HepG2 (cell line): ENCODE data around the gene GRHPR.

Experiments
- POLR2AphosphoS5 ChIP-seq: IDR thresholded peaks from 2 replicates; pipeline ENCODE4 v1.6.1; 2012; ENCODE audit warnings: low read depth, low read length
- TF ChIP-seq, protein P1 (sequence below): sonication (generic); formaldehyde crosslinking; IDR thresholded peaks from 2 replicates; pipeline ENCODE4 v1.5.0; 2020; ENCODE audit warnings: mild to moderate bottlenecking, missing genetic modification reagents, moderate library complexity

DNA sequence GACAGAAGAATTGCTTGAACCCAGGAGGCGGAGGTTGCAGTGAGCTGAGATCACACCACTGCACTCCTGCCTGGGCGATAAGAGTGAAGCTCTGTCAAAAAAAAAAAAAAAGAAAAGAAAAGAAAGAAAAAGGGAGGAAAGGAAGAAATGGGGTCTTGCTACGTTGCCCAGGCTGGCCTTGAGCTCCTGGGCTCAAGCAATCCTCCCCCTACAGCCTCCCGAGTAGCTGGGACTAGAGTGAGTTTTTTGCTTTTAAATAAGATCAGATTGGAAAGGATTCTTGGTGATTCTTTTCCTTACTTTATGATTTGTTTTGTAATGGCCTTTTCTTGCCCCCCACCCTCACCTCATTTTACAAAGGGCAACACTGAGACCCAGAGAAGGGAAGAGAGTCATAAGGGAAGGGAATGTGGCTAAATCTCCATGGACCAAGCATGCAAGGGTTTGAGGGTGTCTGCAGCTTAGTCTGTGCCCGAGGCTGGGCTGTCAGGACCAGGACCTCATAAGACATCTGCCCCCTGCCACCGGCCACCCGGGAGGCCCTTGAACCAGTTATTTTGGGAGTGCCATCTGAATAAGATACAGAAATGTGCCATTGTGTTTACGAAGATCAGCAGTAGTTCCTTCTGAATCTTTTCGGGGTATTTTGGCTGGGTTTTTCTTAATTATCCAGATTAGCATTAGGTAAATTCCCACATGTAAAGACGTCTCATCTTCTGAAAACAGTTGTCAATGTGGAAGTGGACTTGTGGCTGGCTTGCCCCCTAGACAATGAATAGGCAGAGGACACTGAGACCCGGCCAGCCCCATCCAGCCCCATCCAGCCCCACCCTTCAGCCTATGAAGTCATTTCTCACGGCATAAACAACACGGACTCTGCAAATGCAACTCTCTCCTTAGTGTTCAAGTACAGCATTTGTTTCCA lies 44.5 kb upstream of the GRHPR start:
- TF ChIP-seq, protein P1, sequence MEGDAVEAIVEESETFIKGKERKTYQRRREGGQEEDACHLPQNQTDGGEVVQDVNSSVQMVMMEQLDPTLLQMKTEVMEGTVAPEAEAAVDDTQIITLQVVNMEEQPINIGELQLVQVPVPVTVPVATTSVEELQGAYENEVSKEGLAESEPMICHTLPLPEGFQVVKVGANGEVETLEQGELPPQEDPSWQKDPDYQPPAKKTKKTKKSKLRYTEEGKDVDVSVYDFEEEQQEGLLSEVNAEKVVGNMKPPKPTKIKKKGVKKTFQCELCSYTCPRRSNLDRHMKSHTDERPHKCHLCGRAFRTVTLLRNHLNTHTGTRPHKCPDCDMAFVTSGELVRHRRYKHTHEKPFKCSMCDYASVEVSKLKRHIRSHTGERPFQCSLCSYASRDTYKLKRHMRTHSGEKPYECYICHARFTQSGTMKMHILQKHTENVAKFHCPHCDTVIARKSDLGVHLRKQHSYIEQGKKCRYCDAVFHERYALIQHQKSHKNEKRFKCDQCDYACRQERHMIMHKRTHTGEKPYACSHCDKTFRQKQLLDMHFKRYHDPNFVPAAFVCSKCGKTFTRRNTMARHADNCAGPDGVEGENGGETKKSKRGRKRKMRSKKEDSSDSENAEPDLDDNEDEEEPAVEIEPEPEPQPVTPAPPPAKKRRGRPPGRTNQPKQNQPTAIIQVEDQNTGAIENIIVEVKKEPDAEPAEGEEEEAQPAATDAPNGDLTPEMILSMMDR (CRISPR knock-in tag): no peak
- no peak for TF ChIP-seq POLR2AphosphoS5
